CD14-positive monocyte (primary cell): ENCODE measurements around the gene ALG5. TPM values are rescaled to one million over a fixed set of nuclear protein-coding genes. Genes with fewer than 3 reads are reported as not detected.

Source experiments
- DNase-seq, 3 donors: peaks; one replicate each; pipeline ENCODE4 v3.0.0-alpha.2; 2011 to 2022
- H2AFZ ChIP-seq: 2 replicates; pipeline ENCODE4 v1.6.0; 2012; ENCODE audit warnings: mild to moderate bottlenecking, low read depth, low read length, inconsistent platforms; ENCODE audit not compliant: insufficient read depth, poor library complexity, severe bottlenecking
- H3K27ac ChIP-seq, 2 donors: 1 replicate in 1 of 2; 2 replicates in 1 of 2; pipeline ENCODE4 v1.5.1; 2012 to 2013; ENCODE audit warnings: low read length in 2 of 2, control low read depth in 1 of 2, inconsistent platforms in 1 of 2, low read depth in 1 of 2, mild to moderate bottlenecking in 1 of 2
- H3K27me3 ChIP-seq, 2 donors: one replicate each; pipeline versions ENCODE4 v1.6.0 to v1.6.1; 2011 to 2013; ENCODE audit warnings: low read length in 2 of 2; ENCODE audit not compliant: control insufficient read depth in 2 of 2, insufficient read depth in 2 of 2
- H3K36me3 ChIP-seq, 2 donors: replicated peaks in 1 of 2; 1 replicate in 1 of 2; 2 replicates in 1 of 2; pipeline versions ENCODE4 v1.5.1 to v1.6.1; 2012 to 2013; ENCODE audit warnings: low read length in 2 of 2, control low read depth in 1 of 2, inconsistent platforms in 1 of 2, mild to moderate bottlenecking in 1 of 2; ENCODE audit not compliant: insufficient read depth in 2 of 2, control insufficient read depth in 1 of 2
- H3K4me1 ChIP-seq, 2 donors: 1 replicate in 1 of 2; 2 replicates in 1 of 2; pipeline versions ENCODE4 v1.5.1 to v1.6.1; 2012 to 2013; ENCODE audit warnings: low read length in 2 of 2, control low read depth in 1 of 2, inconsistent platforms in 1 of 2, mild to moderate bottlenecking in 1 of 2, moderate library complexity in 1 of 2; ENCODE audit not compliant: insufficient read depth in 2 of 2, control insufficient read depth in 1 of 2
- H3K4me2 ChIP-seq: replicated peaks from 2 replicates; pipeline ENCODE3; 2012; ENCODE audit warnings: low read length, moderate library complexity, mild to moderate bottlenecking; ENCODE audit not compliant: poor library complexity, severe bottlenecking; ENCODE audit errors: extremely low read depth
- H3K4me3 ChIP-seq, 3 experiments: fragments of 200-600 bp in 1 of 3; sonication (generic) in 1 of 3; replicated peaks in 1 of 3; 1 replicate in 2 of 3; 2 replicates in 1 of 3; pipeline ENCODE4 v1.5.1; 2011 to 2013; ENCODE audit warnings: low read length in 3 of 3, mild to moderate bottlenecking in 3 of 3, control low read depth in 2 of 3, low read depth in 2 of 3, inconsistent platforms in 1 of 3, moderate library complexity in 1 of 3
- H3K79me2 ChIP-seq: 2 replicates; pipeline ENCODE4 v1.6.0; 2012; ENCODE audit warnings: mild to moderate bottlenecking, control low read depth, inconsistent platforms, low read length, moderate library complexity; ENCODE audit not compliant: insufficient read depth
- H3K9ac ChIP-seq: 2 replicates; pipeline ENCODE4 v1.6.0; 2017; ENCODE audit warnings: low read length, mild to moderate bottlenecking; ENCODE audit not compliant: insufficient read depth, poor library complexity, severe bottlenecking
- H3K9me3 ChIP-seq, 2 donors: replicated peaks in 1 of 2; 1 replicate in 1 of 2; 2 replicates in 1 of 2; pipeline versions ENCODE4 v1.5.1 to v1.6.1; 2012 to 2013; ENCODE audit warnings: low read length in 2 of 2, control low read depth in 1 of 2; ENCODE audit not compliant: control insufficient read depth in 1 of 2, insufficient read depth in 1 of 2
- H4K20me1 ChIP-seq: 2 replicates; pipeline ENCODE4 v1.6.0; 2012; ENCODE audit warnings: mild to moderate bottlenecking, low read length, control low read depth, moderate library complexity; ENCODE audit not compliant: insufficient read depth
- H3K27ac Mint-ChIP-seq, 7 donors: one replicate each; pipeline ENCODE4 v1.8.0; 2020; ENCODE audit warnings: mild to moderate bottlenecking in 7 of 7, mixed read lengths in 7 of 7, moderate library complexity in 6 of 7, inconsistent platforms in 2 of 7
- H3K27me3 Mint-ChIP-seq, 3 donors: one replicate each; pipeline ENCODE4 v1.8.0; 2021 to 2022; ENCODE audit warnings: low read depth in 3 of 3, mild to moderate bottlenecking in 3 of 3, mixed read lengths in 3 of 3, moderate library complexity in 3 of 3, inconsistent platforms in 1 of 3
- H3K36me3 Mint-ChIP-seq, 2 donors: one replicate each; pipeline ENCODE4 v1.8.0; 2020; ENCODE audit warnings: mixed read lengths in 2 of 2, inconsistent platforms in 1 of 2, mild to moderate bottlenecking in 1 of 2
- H3K4me1 Mint-ChIP-seq: one replicate; pipeline ENCODE4 v1.8.0; 2020; ENCODE audit warnings: mild to moderate bottlenecking, mixed read lengths
- H3K4me3 Mint-ChIP-seq, 2 donors: one replicate each; pipeline ENCODE4 v1.8.0; 2020; ENCODE audit warnings: mild to moderate bottlenecking in 2 of 2, mixed read lengths in 2 of 2, moderate library complexity in 1 of 2
- H3K9me3 Mint-ChIP-seq, 7 donors: one replicate each; pipeline ENCODE4 v1.8.0; 2020 to 2022; ENCODE audit warnings: mixed read lengths in 7 of 7, mild to moderate bottlenecking in 6 of 7, moderate library complexity in 6 of 7, inconsistent platforms in 2 of 7
- WGBS: methylation state at CpG from one replicate; pipeline ENCODE4 v1.1.5; 2013; ENCODE audit warnings: missing lambda C conversion rate; ENCODE audit not compliant: insufficient coverage; 5-methylcytosine and 5-hydroxymethylcytosine counted together
- intact Hi-C, 2 donors: fragments of 100-400 bp; cut with micrococcal nuclease; formaldehyde crosslinking; loops; one replicate each; pipeline versions ENCODE4 v1.15.0 to v1.15.1; 2023
- polyA plus RNA-seq, 3 donors: library from polyadenylated mRNA; depleted of rRNA in 1 of 3; unstranded in 2 of 3; stranded (reverse) in 1 of 3; fragments of 300-500 nt in 2 of 3; fragments of >200 nt in 1 of 3; fragmentation: Illumina TruSeq in 2 of 3; gene quantifications; 1 replicate in 2 of 3; 2 replicates in 1 of 3; pipeline ENCODE4 v1.2.3, GENCODE V29; 2012 to 2021
- TF ChIP-seq, protein P1 (sequence below): fragments of 200-600 bp; IDR thresholded peaks from one replicate; pipeline ENCODE4 v1.8.0; 2022; ENCODE audit warnings: antibody characterized with exemption, mild to moderate bottlenecking

Gene ALG5
- polyA plus RNA-seq, 3 donors: 19.3 to 77.5 (median 73.3) TPM

- Histone ChIP-seq H3K4me1 (no peaks in the 10 kb centered on the region), H3K4me3 (no peak overlapping the region), H3K4me2 (no peak overlapping the region), H2AFZ (no peak overlapping the region), H4K20me1 (no peaks in the 10 kb centered on the region), H3K79me2 (no peaks in the 10 kb centered on the region), H3K9me3 (no peaks in the 10 kb centered on the region), H3K27me3 (no peaks in the 10 kb centered on the region), H3K27ac (no peak overlapping the region), H3K9ac (no peak overlapping the region), H3K36me3 (no peaks in the 10 kb centered on the region)
- Mint-ChIP-seq H3K36me3 (no peaks in the 10 kb centered on the region), H3K27me3 (peaks cover 1 to 2% (median 2%) of the 10 kb centered on the region in 3 donors), H3K4me3 (no peak overlapping the region), H3K27ac (no peak overlapping the region), H3K9me3 (peaks cover 0 to 3% (median under 1%) of the 10 kb centered on the region in 7 donors), H3K4me1 (no peaks in the 10 kb centered on the region)
- WGBS: 97% methylated on average over 5 of the region's 8 CpGs
- no peak for DNase-seq
- intact Hi-C loops: no loop called here
- TF ChIP-seq, protein P1, sequence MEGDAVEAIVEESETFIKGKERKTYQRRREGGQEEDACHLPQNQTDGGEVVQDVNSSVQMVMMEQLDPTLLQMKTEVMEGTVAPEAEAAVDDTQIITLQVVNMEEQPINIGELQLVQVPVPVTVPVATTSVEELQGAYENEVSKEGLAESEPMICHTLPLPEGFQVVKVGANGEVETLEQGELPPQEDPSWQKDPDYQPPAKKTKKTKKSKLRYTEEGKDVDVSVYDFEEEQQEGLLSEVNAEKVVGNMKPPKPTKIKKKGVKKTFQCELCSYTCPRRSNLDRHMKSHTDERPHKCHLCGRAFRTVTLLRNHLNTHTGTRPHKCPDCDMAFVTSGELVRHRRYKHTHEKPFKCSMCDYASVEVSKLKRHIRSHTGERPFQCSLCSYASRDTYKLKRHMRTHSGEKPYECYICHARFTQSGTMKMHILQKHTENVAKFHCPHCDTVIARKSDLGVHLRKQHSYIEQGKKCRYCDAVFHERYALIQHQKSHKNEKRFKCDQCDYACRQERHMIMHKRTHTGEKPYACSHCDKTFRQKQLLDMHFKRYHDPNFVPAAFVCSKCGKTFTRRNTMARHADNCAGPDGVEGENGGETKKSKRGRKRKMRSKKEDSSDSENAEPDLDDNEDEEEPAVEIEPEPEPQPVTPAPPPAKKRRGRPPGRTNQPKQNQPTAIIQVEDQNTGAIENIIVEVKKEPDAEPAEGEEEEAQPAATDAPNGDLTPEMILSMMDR: no peak
These were observed 95.1 kb downstream of the ALG5 start for GRCh38 chr13:36903925-36904595.

Other genes with a start within 250 kb of the ALG5 start
- 1 to 10 TPM; 1.1 to 3.3 (median 1.8) TPM for gene RFXAP, start 180.1 kb downstream of the ALG5 start, polyA plus RNA-seq
- gene SMAD9, start 79.1 kb downstream of the ALG5 start, polyA plus RNA-seq: not detected
- 10 to 100 TPM; 18.7 to 27.8 (median 22.3) TPM for gene EXOSC8, start 1.4 kb upstream of the ALG5 start, polyA plus RNA-seq
- gene SUPT20H, start 60.3 kb upstream of the ALG5 start, polyA plus RNA-seq: 10 to 100 TPM; 24.7 to 39.8 (median 35.5) TPM
- gene CSNK1A1L, start 106.3 kb upstream of the ALG5 start, polyA plus RNA-seq: under 1 TPM in 1 of 3 donors, not detected in 2; 0.07 TPM